ENCODE measurements around the gene CARMIL1. TPM values are rescaled to one million over a fixed set of nuclear protein-coding genes. Genes with fewer than 3 reads are reported as not detected.

The CARMIL1 gene
- polyA plus RNA-seq, 4 donors = 97.2 to 123 (median 113) TPM

DNA sequence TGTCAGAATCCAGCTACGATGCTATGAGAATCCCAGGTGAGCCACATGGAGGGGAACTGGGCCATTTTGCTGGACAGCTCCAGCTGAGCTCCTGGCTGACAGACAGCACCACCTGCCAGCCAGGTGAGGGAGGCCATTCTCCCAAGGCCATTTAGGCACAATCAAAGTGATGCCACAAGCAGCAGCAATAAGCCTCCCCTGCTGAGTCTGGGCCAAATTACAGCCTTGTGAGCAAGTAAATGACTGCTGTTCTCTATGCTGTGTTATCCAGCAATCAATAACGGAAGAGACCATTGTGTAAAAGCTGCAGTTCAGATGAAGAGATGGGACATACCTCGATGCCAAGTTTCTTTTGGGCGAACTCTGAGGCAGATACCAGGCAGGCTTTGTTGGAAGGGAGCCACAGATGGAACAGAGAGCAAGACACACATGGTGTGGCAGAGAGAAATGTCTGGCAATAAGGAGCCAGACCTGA lies 358.8 kb downstream of the CARMIL1 start:
- DNase-seq (ENCODE audit: low read depth in 4 of 4, low spot score in 3 of 4) = no peak

DNA sequence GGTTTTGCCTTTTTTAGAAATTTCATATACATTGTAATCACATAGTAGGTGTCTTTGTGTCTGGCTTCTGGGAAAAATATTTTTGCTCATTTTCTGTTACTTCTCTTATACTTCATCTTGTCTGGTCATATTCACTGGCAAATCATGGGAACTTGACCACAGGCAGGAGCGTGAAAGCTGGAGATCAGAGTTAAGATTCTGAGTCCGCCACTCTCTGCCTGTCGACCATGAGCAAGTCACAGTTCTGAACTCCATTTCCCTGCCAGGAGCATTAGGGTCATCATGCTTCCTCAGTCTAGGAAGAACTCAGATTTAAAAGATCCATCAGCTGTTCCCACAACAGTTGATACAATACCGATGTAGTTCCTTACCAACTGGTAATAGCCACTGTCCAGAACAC lies 360.5 kb downstream of the CARMIL1 start:
- no peak for DNase-seq (ENCODE audit: low read depth in 4 of 4, low spot score in 3 of 4)

DNA sequence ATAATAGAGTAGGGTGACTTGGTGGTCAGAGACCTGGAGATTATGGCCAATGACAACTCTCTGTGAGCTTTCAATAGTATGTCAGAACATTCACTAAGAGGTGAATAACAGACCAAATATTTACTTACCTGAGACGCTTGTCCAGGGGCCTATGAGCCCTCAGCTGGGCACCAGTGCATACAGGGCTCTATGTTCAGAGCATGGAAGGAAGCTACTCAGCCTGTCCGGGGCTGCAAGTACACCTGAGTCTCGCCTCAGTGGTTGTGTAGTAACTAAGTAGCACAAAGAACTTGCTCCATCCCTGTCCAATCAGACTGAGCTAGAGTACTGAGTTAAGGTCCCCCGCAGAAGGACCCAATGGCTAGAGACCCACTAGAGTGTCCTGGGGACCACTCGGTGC lies 361.3 kb downstream of the CARMIL1 start:
- no peak for DNase-seq (ENCODE audit: low read depth in 4 of 4, low spot score in 3 of 4)

DNA sequence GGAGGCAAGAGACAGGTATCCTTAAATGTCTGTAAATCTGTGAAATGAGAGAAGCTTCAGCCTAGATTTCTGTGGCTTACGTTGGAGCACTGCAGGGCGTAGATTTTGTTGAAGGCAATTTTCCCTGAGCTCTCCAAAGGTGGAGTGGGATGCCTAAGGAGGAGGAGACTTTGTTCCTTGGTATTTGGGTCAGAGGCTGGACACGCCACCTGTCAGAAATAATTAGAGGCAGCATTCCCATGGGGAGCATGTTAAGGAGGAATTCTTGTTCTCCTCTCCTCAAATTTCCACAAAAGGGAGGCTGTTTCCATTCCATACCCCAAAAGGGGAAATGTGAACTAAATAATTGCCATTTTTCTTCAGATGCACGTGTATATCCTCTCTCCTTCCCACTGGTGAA lies 361.7 kb downstream of the CARMIL1 start:
- no peak for DNase-seq (ENCODE audit: low read depth in 4 of 4, low spot score in 3 of 4)

DNA sequence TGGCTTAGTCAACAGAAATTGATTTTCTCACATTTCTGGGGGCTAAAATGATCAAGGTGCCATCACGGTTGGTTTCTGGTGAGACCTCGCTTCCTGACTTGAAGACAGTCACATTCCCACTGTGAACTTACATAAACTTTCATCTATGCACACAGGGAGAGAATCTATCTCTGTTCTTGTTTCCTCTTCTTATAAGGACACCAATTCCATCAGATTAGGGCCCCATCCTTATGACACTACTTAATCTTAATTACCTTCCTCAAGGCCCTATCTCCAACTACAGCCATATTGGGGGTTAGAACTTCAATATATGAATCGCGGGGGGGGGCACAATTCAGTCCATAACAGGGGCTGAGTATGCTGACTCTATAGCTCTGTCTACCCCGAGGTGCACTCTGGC lies 362.2 kb downstream of the CARMIL1 start:
- no peak for DNase-seq (ENCODE audit: low read depth in 4 of 4, low spot score in 3 of 4)

DNA sequence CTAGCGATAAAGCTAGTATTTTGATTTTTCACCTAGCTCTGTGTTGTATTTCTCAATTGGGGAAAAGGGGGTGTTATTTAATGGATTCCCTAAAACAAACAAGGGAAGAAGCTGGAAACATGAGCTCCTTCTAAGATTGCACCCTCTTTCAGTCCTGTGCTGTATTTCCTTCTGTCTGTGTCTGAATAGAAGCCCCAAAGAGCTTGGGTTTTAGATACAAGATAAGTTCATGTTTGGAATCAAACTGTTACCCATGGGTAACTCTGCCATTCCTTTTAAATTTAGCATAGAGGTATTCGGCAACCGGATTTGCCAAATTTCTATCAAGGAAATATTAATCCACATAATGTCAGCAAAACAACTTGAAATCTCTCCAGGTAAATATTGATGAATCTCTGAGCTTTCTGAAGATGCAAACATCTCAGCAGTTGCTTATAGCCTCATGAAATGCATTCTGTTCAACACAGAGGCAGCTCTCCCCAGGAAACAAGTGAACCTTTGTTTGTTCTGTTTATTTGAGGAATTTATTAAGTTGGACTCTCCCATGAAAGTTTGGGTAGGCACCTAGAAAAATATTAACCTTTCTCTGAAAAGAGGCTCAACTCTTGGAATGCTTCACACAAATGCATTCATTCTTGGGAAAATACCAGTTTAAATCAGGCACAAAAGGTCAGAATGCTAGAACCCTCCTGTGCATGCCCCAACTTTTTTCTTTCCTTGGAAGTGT lies 362.9 kb downstream of the CARMIL1 start:
- DNase-seq (ENCODE audit: low read depth in 4 of 4, low spot score in 3 of 4) = no peak

DNA sequence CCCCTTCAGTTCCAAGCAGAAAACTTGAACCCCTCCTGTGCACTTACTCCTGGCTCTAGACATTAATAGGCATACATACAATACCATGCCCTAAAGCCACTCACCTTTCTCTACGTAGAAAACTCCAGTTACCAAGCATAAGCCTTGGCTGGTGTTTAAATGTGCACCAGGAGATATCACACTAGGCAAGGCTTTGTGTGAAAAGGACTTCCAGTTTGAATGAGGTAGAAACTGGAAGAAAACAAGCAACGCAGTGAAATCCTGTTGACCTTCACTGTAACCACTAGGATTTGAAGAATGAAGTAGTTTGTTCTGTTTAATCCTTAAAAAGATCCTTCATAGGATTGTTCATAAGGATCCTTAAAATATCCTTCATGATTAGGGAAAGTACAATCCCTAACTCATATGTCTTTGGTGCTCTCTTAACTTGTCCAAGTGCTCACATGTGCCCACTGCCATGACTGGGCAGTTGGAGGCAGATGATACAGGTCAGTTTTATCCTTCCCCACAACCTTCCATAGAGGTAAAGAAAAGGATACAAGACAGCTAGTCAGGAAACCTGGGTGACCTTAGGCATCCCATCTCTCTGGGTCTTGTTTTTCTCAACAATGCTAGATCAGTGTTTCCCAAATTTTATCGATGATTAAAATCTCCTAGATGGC lies 363.6 kb downstream of the CARMIL1 start:
- no peak for DNase-seq (ENCODE audit: low read depth in 4 of 4, low spot score in 3 of 4)

DNA sequence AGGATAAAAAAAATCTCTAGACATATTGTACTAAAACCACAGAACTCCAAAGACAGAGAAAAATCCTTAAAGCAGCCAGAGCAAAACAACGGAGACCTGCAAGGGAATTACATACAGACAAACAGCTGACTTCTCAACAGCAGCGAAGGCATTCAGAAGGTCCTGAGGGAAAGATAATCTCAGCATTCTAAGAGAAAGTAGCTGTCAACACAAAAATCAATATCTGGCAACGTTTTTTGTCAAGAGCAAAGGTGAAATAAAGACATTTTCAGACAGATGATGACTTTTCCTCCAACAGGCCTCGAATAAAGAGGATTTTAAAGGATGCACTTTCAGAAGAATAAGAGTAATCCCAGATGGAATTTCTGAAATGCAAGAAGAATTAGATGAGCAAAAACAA lies 366.7 kb downstream of the CARMIL1 start:
- DNase-seq (ENCODE audit: low read depth in 4 of 4, low spot score in 3 of 4) = no peak

DNA sequence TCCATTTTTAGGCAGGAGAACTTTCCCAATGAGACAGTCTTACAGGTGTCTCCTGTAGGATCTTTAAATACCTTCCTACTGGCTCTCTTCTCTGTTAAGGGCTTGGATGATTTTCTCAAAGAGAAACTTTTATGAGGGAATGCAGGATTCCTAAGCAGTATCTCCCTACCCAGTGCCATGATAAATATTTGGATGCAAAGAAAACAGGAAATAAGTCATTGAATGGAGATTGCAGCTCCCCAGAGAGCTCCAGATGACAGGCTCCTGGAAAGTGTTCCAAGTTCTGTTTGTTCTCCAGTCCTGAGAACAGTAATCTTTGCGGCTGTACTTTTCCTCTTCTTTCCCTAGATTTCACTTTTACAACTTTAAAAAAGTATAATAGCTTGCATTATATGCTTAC lies 370.4 kb downstream of the CARMIL1 start:
- DNase-seq (ENCODE audit: low read depth in 4 of 4, low spot score in 3 of 4) = no peak

DNA sequence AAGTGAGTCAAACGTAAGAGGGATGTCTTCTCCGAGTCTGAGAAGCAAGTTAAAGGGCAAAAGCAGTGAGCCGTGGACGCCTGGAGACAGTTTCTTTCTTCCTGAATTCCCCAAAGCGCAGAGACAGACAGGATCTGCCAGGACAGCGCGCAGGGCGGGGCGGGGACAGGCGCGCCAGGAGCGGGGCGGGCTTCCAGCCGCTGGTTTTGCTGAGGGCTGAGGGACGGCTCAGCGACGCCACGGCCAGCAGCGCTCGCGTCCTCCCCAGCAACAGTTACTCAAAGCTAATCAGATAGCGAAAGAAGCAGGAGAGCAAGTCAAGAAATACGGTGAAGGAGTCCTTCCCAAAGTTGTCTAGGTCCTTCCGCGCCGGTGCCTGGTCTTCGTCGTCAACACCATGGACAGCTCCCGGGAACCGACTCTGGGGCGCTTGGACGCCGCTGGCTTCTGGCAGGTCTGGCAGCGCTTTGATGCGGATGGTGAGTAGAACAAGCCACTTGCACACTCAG lies 372.9 kb downstream of the CARMIL1 start, which contains the start of gene SCGN:
Gene SCGN (plus strand): TSS at position 209 of the 509 bp plus-strand sequence. CDS start 189 bp downstream, at position 398.
- DNase-seq (ENCODE audit: low read depth in 4 of 4, low spot score in 3 of 4) = peak; percentile 62 to 74 (median 66)

DNA sequence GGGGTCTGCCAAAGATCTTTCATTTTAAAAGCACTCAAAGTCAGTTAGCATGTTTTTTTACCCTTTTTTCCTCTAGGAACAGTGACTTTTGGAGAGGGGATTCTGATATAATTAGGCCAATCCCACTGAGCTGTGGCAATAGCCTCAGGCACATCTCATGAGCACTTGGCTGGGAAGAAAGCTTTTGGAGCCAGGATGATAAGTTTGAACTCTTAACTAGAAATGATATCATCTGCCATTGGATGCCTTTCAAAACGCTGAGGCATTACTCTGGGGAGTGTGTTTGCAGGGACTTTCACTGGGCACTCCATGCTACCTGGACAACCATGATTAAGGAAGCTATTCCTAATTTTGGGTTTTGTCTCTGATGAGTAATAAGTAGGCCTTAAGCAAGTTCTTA lies 376.5 kb downstream of the CARMIL1 start:
- DNase-seq (ENCODE audit: low read depth in 4 of 4, low spot score in 3 of 4) = no peak

DNA sequence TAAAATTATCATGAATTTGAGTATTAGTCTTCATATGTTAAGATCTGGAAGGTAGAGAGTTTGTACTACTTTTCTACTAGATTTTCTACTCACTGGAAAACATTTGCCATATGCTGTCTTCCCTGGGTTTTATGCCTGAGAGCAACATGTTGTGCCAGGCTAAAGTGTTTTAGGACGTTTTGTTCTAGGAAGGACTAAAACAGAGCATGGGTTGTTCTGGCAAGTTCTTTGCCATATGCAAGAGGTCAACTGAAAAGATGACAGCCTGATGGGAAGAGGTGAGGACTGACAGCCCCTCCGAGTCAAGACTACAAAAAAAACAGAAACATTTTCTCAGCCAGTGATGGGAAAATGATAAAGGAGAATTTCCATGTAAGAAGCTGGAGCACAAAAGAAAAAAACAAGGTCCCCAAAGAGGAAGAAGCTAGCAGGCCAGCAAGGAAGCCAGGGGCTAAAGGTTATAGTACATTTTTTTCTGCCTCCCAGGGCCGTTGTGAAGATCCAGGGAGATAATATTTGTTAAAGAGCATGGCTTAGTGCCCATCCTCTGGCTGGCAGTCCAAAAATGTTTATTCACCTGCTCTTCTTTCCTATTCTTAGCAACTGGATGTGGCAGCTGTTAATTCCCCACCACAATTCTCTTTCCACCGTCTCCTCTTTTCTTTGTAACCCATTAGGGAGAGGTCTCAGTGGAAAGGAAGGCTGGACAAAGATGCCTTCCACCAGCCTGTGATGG lies 380.6 kb downstream of the CARMIL1 start:
- no peak for DNase-seq (ENCODE audit: low read depth in 4 of 4, low spot score in 3 of 4)

DNA sequence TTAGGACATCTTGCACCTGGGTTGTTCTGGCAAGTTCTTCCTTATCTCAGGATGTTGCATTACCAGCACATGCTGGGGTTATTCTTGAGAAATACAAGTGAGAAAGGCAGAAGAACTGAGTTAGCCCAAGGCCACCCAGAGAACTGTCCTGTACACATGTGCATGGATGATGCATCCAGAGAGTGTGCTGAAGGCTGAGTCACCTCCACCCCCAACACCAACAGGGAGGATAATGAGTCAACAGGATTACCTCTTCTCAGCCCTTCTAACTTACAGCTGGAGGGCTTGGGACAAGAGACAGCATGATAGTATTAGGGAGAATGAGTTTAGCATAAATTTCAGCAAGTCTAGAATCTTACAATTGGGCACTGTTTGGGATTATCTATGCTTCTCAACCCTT lies 381.3 kb downstream of the CARMIL1 start:
- DNase-seq (ENCODE audit: low read depth in 4 of 4, low spot score in 3 of 4) = no peak

DNA sequence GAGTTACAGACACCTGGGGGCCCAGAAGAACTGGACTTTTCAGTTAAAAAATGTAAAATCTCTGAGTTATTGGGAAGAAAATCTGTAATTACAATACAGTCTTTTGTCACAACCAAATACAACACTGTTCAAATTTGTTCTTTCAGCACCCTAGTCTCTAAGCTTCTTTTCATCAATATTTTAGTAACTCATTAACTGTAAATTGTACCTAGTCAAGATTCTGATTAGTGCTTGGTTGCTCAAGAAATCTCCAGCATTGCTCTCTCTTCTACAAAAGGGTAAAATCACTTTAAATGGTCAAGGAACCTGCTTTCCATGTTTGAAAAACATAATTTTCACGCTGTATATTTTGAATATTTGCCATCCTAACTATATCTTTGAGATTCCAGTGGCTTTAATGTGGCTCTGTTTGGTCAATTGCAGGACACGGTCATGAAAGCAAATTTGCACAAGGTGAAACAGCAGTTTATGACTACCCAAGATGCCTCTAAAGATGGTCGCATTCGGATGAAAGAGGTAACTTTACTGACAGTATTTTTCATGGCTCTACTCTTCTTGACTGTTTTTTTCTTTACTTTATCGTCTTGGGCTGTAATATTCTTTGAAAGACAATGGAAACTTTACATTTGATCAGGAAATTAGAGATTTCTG lies 382.1 kb downstream of the CARMIL1 start:
- DNase-seq (ENCODE audit: low read depth in 4 of 4, low spot score in 3 of 4) = no peak

DNA sequence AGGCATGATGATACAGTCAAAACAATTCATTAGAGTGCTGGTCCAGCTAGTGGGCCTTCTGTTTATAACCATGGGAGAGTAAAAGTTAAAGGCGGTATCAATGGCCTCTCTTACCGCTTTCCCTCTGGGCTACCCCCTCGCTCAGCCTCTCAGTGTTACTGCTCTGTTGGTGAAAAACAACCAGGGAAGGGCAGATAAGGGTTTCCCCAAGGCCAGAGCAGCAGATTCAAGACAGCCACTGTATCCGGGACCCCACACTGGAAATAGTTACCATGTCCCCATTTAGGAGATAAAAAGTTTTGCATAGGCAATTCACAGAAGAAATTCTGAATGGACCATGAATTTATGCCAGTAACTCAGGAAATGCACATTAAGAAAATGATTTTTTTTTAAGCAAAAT lies 386.3 kb downstream of the CARMIL1 start:
- DNase-seq (ENCODE audit: low read depth in 4 of 4, low spot score in 3 of 4) = no peak

DNA sequence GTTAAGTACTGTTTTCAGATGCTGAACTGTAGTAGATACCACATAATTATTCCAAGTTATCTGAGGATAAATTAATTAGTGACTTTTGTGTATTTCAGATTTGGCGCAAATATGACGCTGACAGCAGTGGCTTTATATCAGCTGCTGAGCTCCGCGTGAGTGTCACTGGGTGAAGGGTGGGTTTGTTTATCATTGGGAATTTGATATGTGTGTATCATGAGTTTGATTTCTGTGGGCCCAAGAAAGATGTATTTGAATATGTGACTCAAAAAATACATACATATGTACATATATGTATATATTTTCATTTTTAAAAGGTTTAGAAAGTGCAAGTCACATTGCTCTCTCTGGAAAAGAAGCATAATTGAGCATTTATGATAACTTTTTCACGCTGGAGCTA lies 390.2 kb downstream of the CARMIL1 start:
- no peak for DNase-seq (ENCODE audit: low read depth in 4 of 4, low spot score in 3 of 4)

Measured in right renal pelvis (tissue), 4 donors.